Activated naive CD8-positive, alpha-beta T cell (primary cell): ENCODE results near the gene MMP15.

Experiments
- H3K27ac Mint-ChIP-seq: one replicate; pipeline ENCODE4 v1.8.0; 2021; ENCODE audit warnings: mixed read lengths
- H3K27me3 Mint-ChIP-seq: one replicate; pipeline ENCODE4 v1.8.0; 2021; ENCODE audit warnings: mixed read lengths
- H3K36me3 Mint-ChIP-seq: one replicate; pipeline ENCODE4 v1.8.0; 2021; ENCODE audit warnings: mixed read lengths
- H3K4me1 Mint-ChIP-seq: one replicate; pipeline ENCODE4 v1.8.0; 2021; ENCODE audit warnings: low read depth, mixed read lengths
- H3K4me3 Mint-ChIP-seq: one replicate; pipeline ENCODE4 v1.8.0; 2021; ENCODE audit warnings: mild to moderate bottlenecking, mixed read lengths
- H3K9me3 Mint-ChIP-seq: one replicate; pipeline ENCODE4 v1.8.0; 2021; ENCODE audit warnings: low read depth, mixed read lengths

The MMP15 gene

DNA sequence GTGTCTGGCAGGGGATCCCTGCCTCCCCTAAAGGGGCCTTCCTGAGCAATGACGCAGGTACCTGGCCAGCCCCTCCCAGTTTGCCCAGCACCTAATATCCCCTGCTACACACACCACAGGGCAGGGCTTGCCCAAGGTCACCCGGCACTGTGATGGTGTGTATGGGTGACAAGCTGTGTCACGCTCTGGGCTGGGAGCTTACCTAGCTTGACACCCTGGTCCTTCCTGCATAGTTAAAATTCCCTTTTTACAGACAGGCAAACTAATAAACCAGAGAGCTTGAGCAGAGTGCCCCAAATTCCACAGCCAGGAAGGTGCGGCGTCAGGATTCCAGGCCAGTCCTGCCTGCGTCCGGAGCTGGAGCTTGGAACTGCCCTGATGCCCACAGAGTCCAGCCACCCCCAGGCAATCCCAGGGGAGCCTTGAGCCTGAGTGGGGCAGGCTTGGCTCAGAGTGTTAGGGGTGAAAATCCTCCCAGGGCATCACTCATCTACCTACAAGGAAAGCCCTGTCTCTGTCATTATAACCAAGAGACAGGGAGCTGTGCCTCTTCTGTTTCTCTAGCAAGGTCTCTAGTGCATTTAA lies 18.1 kb downstream of the MMP15 start:
- H3K4me1 Mint-ChIP-seq, result no peaks in the 10 kb centered on the region
- no peaks in the 10 kb centered on the region for H3K27me3 Mint-ChIP-seq
- no peak overlapping the region for H3K27ac Mint-ChIP-seq
- H3K4me3 Mint-ChIP-seq, result no peak overlapping the region
- H3K9me3 Mint-ChIP-seq, result no peaks in the 10 kb centered on the region
- H3K36me3 Mint-ChIP-seq, result no peaks in the 10 kb centered on the region

GRCh38 chr16:58044266-58045019 lies 18.9 kb downstream of the MMP15 start:
- Mint-ChIP-seq H3K4me3 (no peak overlapping the region), H3K27ac (no peak overlapping the region), H3K9me3 (no peaks in the 10 kb centered on the region), H3K4me1 (no peaks in the 10 kb centered on the region), H3K27me3 (no peaks in the 10 kb centered on the region), H3K36me3 (no peaks in the 10 kb centered on the region)

DNA sequence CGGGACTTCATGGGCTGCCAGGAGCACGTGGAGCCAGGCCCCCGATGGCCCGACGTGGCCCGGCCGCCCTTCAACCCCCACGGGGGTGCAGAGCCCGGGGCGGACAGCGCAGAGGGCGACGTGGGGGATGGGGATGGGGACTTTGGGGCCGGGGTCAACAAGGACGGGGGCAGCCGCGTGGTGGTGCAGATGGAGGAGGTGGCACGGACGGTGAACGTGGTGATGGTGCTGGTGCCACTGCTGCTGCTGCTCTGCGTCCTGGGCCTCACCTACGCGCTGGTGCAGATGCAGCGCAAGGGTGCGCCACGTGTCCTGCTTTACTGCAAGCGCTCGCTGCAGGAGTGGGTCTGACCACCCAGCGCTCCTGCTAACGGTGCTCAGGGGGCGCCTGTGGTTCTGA lies 19.5 kb downstream of the MMP15 start:
- H3K27ac Mint-ChIP-seq, result no peak overlapping the region
- H3K9me3 Mint-ChIP-seq, result no peaks in the 10 kb centered on the region
- no peak overlapping the region for H3K4me3 Mint-ChIP-seq
- no peaks in the 10 kb centered on the region for H3K27me3 Mint-ChIP-seq
- H3K4me1 Mint-ChIP-seq, result no peaks in the 10 kb centered on the region
- H3K36me3 Mint-ChIP-seq, result no peaks in the 10 kb centered on the region

DNA sequence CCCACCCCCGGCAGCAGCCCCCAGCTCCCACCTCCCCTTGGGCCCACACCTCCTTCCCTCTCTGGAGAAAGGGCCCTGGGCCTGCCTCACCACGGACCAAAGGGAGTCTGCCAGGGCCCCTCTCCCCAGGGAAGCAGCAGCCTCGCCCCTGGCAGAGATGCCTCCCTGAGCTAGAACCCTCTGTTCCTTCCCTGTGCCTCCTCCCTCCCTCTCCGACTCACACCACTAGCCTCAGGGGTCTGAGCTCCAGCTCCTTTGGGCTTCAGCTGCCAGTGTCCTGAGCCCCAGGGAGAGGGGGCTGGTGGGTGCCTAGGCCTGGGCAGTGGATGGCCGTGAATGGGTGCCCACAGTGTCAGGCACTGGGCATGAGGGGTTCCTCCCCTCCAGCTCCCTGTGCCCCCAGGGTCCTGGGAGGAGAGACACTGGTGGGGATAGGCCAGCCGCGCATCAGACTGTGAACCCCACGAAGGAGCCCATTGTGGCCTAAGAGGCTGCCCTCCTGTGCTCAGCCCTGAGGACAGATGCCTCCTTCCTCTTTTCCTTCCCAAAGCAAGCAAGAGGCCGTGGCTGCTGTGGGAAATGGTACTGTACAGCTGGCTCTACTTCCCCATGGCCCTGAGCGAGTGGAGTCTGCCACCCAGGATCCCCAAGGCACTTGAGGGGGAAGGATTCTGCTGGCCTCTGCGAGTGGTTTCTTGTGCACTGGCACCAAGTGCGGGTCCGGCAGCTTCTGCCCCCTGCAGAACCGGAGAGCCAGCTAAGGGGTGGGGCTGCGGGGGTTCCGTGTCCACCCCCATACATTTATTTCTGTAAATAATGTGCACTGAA lies 20.7 kb downstream of the MMP15 start:
- no peak overlapping the region for H3K27ac Mint-ChIP-seq
- no peaks in the 10 kb centered on the region for H3K9me3 Mint-ChIP-seq
- no peak overlapping the region for H3K4me3 Mint-ChIP-seq
- H3K27me3 Mint-ChIP-seq, result no peaks in the 10 kb centered on the region
- H3K4me1 Mint-ChIP-seq, result no peaks in the 10 kb centered on the region
- no peaks in the 10 kb centered on the region for H3K36me3 Mint-ChIP-seq

DNA sequence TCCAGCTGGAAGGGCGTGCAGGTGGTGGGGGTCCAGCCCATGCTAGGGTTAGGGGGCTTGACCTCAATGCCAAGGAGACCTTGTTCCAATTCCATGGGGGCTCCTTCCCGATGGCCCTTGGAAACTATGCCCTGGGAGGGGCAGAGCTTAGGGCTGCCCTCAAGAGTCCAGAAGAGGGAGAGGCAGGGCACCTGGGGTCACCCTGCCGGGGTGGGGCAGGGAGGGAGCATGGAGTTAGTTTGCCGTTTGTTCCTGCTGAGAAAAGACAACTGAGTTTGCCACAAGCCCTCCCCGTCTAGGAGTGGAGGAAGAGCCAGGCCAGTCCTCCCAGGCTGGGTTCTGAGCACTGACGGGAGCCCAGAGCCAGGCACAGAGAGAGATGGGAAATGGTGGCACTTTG lies 21.4 kb downstream of the MMP15 start:
- Mint-ChIP-seq H3K4me1 (no peaks in the 10 kb centered on the region), H3K27me3 (no peaks in the 10 kb centered on the region), H3K27ac (no peak overlapping the region), H3K9me3 (no peaks in the 10 kb centered on the region), H3K4me3 (no peak overlapping the region), H3K36me3 (no peaks in the 10 kb centered on the region)

- H3K9me3 Mint-ChIP-seq, result no peaks in the 10 kb centered on the region
- H3K4me1 Mint-ChIP-seq, result no peaks in the 10 kb centered on the region
- H3K4me3 Mint-ChIP-seq, result no peak overlapping the region
- no peaks in the 10 kb centered on the region for H3K27me3 Mint-ChIP-seq
- H3K36me3 Mint-ChIP-seq, result no peaks in the 10 kb centered on the region
- H3K27ac Mint-ChIP-seq, result no peak overlapping the region
Measured at GRCh38 chr16:58047557-58048348, 22.2 kb downstream of the MMP15 start.

DNA sequence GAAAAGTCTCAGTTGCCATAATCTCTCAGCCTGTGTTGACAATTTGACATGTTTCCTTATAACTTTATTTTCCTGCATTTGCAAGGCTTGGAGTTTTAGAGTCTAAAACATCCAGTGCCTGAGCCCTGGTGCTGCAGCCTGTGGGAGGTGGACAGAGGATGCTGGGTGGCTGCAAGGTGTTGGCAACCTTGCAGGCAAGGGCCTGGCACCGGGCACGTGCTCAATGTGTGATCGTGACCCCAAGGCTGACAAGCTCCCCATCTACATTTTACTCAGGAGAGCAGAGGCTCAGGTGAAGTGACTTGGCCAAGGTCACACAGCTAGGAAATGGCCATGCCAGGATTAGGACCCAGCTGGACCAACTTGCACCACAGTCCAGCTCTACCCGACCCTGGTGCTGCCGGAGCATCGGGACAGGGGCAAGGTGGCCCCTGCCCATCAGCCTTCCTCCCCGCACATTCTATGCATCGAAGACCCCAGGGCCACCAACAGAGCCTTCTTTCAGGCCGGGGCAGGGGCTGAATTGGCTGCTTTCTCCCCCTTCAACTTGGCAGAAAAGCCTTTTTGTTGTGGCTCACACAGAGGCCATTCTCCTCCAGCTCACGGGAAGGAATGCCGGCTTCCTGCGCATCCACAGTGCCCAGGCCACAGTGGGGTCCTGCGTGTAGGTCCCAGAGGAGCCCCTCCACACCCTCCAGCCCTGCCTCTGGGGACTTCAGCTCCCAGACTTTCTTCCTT lies 23.1 kb downstream of the MMP15 start:
- H3K36me3 Mint-ChIP-seq, result no peaks in the 10 kb centered on the region
- H3K27me3 Mint-ChIP-seq, result no peaks in the 10 kb centered on the region
- no peak overlapping the region for H3K4me3 Mint-ChIP-seq
- no peaks in the 10 kb centered on the region for H3K4me1 Mint-ChIP-seq
- no peak overlapping the region for H3K27ac Mint-ChIP-seq
- H3K9me3 Mint-ChIP-seq, result no peaks in the 10 kb centered on the region

DNA sequence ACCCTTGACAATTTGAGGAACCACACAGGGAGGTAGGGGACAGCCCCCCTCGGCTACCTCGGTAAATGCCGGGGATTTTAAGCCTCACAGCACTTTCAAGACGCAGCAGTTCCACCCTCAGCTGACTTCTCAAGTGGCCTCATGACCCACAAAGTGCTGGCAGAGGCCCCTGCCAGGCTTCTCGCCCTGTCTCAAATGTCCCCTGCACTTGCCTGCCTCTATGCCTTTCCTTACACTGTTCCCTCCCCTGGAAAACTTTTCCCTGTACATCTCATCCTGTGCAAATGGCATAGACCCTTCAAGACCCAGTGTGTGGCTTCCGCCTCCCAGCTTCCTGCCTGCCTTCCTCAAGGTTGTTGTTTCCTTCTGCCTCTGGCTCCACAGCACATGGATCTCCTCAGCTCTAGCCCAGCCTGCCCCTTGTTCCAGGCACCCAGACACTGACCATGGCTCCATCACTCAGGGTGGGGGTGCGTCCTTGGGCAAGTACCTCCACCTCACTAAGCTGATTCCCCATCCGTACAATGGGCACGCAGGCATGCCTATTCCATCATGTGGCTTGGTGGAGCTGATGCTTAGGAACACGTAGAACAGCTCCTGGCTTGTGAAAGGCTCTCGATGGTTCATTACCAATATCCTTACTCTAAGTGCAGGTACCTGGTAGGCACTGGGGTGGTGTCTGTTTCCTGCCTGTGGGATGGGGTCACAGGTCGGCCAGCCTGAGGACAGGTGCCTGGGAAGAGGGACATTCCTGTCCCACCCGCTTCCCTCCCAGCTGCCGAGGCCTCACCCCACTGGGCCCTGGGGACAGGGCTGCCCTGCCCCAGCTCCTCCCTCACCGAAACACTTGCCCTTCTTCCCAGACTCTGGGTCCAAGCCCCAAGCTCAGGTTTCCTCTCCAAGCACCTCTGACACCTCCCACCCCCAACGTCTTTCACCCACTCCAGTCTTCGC lies 24.0 kb downstream of the MMP15 start:
- Mint-ChIP-seq H3K36me3 (no peaks in the 10 kb centered on the region), H3K4me3 (no peak overlapping the region), H3K9me3 (no peaks in the 10 kb centered on the region), H3K27me3 (no peaks in the 10 kb centered on the region), H3K27ac (no peak overlapping the region), H3K4me1 (no peaks in the 10 kb centered on the region)

DNA sequence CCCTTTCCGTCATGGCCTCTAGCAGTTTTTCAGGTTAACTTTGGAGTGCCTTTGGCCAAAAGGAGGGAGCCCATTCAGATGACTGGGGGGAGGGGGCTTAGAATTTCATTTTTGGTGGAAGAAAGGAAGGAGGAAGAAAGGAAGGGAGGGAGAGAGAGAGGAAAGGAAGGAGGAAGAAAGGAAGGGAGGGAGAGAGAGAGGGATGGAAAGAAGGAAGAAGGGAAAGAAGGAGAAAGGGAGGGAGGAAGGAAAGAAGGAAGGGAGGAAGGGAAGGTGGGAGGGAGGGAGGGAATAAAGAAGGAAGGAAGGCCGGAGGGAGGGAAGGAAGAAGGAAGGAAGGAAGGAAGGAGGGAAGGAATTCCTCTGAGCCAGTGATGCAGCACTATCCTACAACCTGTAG lies 25.7 kb downstream of the MMP15 start:
- Mint-ChIP-seq H3K9me3 (no peaks in the 10 kb centered on the region), H3K27ac (no peak overlapping the region), H3K4me1 (no peaks in the 10 kb centered on the region), H3K36me3 (no peaks in the 10 kb centered on the region), H3K27me3 (no peaks in the 10 kb centered on the region), H3K4me3 (no peak overlapping the region)

GRCh38 chr16:58051821-58052603 lies 26.5 kb downstream of the MMP15 start:
- Mint-ChIP-seq H3K4me3 (no peak overlapping the region), H3K4me1 (no peaks in the 10 kb centered on the region), H3K9me3 (no peaks in the 10 kb centered on the region), H3K27me3 (no peaks in the 10 kb centered on the region), H3K36me3 (no peaks in the 10 kb centered on the region), H3K27ac (no peak overlapping the region)

DNA sequence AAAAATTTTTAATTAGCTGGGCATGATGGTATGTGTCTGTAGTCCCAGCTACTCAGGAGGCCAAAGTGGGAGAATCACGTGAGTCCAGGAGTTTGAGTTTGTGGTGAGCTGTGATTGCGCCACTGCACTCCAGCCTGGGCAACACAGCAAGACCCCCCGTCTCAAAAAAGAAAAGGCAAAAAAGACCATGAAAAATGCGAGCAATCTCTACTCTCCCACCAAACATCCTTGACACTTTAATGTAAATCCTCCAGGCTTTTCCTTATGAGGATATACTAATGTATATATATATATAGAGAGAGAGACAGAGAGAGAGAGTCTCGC lies 28.1 kb downstream of the MMP15 start:
- Mint-ChIP-seq H3K4me1 (no peaks in the 10 kb centered on the region), H3K27me3 (no peaks in the 10 kb centered on the region), H3K27ac (no peak overlapping the region), H3K36me3 (no peaks in the 10 kb centered on the region), H3K9me3 (no peaks in the 10 kb centered on the region), H3K4me3 (no peak overlapping the region)

DNA sequence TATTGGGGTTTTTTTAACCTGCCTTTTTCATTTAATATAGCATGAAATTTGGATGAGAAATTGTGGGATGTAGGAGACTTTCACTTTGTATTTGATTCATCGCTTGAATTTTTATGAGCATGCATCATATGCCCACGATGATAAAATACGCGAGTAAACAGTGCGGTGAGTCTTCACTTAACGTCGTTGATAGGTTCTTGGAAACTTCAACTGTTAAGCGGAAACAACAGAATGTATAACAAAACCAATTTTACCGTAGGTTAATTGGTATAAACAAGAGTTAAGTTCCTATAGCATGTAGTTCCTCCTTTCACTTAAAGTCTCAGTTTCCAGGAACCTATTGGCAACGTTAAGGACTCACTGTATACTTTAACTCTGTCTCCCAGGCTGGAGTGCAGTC lies 28.7 kb downstream of the MMP15 start:
- Mint-ChIP-seq H3K4me1 (no peaks in the 10 kb centered on the region), H3K36me3 (no peaks in the 10 kb centered on the region), H3K4me3 (no peak overlapping the region), H3K27ac (no peak overlapping the region), H3K9me3 (no peaks in the 10 kb centered on the region), H3K27me3 (no peaks in the 10 kb centered on the region)

DNA sequence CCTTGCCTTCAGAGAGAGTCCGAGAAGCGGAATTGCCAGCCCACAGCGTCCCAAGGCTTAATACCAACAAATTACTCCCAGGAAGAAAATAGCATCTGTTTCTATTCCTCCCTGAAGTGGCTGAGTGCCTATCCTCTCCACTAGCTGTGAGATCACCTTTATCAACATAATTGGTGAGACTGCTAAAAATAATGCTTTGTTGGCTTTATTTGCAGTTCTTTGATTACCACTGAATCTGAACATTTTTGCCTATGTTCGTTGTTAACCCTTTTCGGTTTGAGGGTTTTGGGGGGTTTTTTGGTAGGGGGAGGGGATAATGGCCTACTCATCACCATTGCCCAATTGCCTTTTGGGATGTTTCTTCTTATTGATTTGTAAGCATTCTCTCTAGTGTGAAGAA lies 31.0 kb downstream of the MMP15 start:
- Mint-ChIP-seq H3K4me3 (no peak overlapping the region), H3K27ac (no peak overlapping the region), H3K4me1 (no peaks in the 10 kb centered on the region), H3K27me3 (no peaks in the 10 kb centered on the region), H3K9me3 (no peaks in the 10 kb centered on the region), H3K36me3 (no peaks in the 10 kb centered on the region)
